Measurements from ENCODE around the gene CERCAM.
"Not testable (repeated sequence)": the region's sequence is repeated elsewhere in the genome, so short reads cannot be mapped to it uniquely, and the experiment has no call there.

Gene CERCAM

GRCh38 chr9:128393145-128393775 lies 27.4 kb upstream of the CERCAM start:
- no peak for DNase-seq

- no peak for DNase-seq
Measured at GRCh38 chr9:128393970-128394369, 26.7 kb upstream of the CERCAM start.

- DNase-seq, result no peak
Measured at GRCh38 chr9:128394379-128395168, 26.1 kb upstream of the CERCAM start.

- no peak for DNase-seq
Measured at GRCh38 chr9:128396970-128397613, 23.6 kb upstream of the CERCAM start.

- no peak for DNase-seq
Measured at GRCh38 chr9:128397831-128398230, 22.8 kb upstream of the CERCAM start.

- no peak for DNase-seq
Measured at GRCh38 chr9:128399861-128400260, 20.8 kb upstream of the CERCAM start.

DNA sequence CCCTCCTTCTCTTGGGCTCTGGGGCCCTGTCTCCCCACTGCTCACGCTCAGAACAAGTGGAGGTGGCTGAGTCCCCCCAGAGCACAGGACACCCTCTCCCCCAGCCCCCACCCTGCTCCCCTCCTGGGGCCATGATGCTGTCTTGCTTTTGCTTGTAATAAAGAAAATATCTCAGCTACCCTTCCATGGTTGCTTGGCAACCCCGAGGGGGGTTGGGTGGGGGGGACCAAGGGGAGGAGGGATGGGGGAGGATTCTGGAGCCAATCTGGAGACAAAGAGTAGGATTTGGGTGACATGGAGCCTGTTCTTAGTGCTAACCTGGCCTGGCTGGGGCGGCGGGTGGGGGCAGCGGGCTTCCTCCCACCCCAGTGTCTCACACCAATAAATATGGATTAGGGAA lies 16.1 kb upstream of the CERCAM start:
- no peak for DNase-seq

GRCh38 chr9:128405077-128405779 lies 15.4 kb upstream of the CERCAM start:
- DNase-seq, result no peak

GRCh38 chr9:128405780-128406171 lies 14.9 kb upstream of the CERCAM start:
- DNase-seq, result no peak

DNA sequence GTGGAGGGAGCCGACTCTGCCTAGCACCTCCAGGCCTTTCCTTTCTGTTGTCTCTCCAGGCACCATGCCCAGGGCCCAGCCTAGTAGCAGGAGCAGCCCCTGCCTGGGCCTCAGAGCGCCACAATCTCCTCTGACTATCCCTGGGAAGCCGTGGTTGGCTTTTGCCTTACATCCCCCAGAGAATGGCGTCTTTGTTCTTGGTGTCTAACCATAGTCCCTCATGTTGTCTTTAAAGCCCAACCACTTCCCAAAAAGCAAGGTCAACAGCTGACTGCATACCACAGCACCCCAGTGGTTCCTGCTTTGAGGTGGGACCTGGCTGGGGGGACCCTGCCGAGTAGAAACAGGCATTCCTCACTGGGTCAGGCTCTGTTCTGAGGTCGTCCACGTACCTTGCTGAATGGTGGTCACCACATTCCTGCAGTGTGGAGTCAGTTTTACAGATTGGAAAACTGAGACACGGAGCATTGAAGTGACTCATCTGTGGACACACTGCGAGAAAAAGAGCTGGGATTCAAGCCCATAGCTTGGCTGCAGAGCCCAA lies 13.7 kb upstream of the CERCAM start:
- DNase-seq, result no peak

DNA sequence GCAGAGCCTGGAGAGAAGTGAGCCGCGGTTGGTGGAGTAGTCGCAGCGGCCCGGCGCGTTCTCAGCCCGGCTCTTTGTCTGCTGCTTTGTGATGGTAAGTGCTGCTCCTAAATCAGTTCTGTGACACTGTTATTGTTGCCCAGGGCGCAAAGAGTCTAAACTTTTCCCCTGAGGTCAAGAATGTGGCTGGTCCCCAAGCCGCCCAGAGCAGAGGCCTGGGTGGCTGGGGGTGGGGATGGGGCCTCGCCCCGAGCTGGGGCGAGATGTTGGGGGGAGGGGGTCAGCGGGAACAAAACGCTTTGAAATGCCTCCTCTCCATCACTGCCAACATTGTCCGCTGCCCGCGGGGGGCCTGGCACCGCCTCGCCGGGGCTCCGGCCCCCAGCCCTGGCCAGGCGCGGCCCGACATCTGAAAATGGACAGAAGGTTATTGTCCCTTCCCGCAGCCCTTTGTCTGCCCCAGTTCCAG lies 11.7 kb upstream of the CERCAM start:
- DNase-seq, result no peak

DNA sequence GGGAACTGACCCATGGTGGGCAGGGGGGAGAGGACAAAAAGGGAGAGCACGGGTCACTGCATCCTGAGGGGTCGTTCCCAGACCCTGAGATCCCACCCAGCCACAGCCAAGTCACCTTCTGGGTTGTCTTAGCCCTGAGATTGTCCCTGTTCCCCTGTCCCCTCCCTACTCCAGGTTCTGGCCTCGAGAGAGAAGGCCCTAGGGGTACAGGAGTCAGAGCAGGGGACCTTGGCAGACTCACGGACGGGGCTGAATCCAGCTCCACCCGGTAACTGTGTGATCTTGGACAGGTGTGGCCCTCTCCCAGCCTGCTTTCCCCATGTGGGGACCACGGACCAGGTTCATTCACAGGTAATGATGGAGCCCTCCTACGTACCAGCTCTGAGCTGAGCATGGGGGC lies 11.2 kb upstream of the CERCAM start:
- DNase-seq, result no peak

DNA sequence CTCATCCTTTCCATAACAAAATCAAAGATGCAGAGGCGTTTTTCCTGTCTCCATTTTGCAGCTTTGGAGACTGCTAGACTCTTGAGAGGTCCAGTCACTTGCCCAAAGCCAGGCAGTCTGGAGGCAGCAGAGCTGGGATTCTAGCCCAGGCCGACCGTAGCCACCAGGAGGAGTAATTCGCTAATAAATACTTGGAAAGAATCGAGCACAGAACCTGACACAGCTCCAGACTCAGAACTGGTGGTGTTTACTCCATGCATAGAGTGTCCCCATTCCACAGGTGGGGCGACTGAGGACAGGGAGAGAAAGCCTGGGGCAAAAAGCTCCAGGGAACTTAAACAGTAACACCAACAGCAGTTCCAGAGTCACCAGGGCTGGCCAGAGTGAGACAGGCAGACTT lies 10.7 kb upstream of the CERCAM start:
- DNase-seq, result no peak

DNA sequence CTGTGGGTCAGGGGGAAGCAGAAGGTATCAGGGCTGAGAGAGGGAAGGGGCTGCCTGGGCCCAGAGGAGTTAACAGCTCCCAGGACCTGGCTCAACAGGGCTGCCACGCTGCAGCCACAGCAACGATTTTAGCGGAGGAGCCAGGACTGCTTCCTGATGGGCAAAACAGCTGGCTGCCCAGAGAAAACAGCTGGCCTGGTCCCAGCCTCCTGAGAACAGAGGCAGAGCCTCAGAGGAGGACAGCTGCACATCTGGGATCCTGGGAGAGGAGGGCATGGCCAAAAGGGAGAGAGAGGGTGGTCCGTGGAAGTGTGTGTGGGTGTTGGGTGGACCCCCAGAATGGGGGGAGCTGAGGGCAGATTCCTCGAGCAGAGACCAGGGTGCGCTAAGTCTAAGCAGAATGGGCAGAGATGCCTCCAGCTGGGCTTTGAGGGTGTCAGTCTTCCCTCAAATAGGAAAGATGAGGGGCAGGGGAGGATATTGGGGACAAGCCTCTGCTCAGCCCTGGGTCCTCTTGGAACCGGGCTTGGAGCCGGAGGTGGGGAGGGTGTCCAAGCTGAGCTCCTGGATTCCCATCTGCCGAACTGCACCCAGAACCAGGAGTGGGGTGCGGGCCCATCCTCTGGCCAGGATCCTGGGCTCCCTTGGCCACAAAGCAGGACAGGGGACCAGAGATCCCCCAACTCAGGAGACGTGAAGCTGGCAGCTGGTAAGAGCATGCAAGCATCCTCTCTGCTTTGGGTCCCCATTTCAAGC lies 9.1 kb upstream of the CERCAM start:
- no peak for DNase-seq

- DNase-seq, result peak; percentile 84
Measured at GRCh38 chr9:128412120-128412790, 8.4 kb upstream of the CERCAM start.

GRCh38 chr9:128413728-128414127 lies 6.9 kb upstream of the CERCAM start:
- DNase-seq, result not testable (repeated sequence)

GRCh38 chr9:128414461-128414860 lies 6.2 kb upstream of the CERCAM start:
- DNase-seq, result no peak

GRCh38 chr9:128415281-128415680 lies 5.4 kb upstream of the CERCAM start:
- DNase-seq, result no peak

DNA sequence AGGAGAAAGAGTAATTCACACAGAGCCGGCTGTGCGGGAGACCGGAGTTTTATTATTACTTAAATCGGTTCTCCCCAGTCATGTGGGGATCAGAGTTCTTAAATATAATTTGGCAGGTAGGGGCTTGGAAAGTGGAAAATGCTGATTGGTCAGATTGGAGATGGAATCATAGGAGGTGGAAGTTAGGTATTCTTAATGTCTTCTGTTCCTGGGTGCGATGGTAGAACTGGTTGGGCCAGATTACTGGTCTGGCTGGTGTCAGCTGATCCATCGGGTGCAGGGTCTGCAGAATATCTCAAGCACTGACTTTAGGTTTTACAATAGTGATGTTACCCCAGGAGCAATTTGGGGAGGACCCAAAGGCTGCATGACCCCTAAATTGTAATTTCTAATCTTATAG lies 4.6 kb upstream of the CERCAM start:
- DNase-seq, result no peak

GRCh38 chr9:128416432-128417019 lies 4.1 kb upstream of the CERCAM start:
- no peak for DNase-seq

Measured in activated CD8-positive, alpha-beta memory T cell treated with anti-CD3 and anti-CD28 coated beads, Interleukin-2, amount 50 U/mL, for 48 hours (primary cell).